H1 (cell line): ENCODE measurements around the gene ANKFY1. TPM values are rescaled to one million over a fixed set of nuclear protein-coding genes. Genes with fewer than 3 reads are reported as not detected.

Source experiments
- CTCF ChIA-PET: fragments of 300-600 bp; sonication (Branson Sonifier 250); formaldehyde crosslinking; loops from one replicate; lab custom pipeline; 2021; ENCODE audit not compliant: partially characterized antibody; lab: Charles Lee
- POLR2A ChIA-PET: fragments of 300-600 bp; sonication (Branson Sonifier 250); formaldehyde crosslinking; loops from one replicate; lab custom pipeline; 2021; ENCODE audit warnings: inconsistent platforms; ENCODE audit not compliant: partially characterized antibody; lab: Charles Lee
- DNase-seq, 2 experiments: peaks; one replicate each; pipeline versions ENCODE4 v3.0.0 to v3.0.0-alpha.2; 2010 to 2022; ENCODE audit warnings: low spot score in 2 of 2, low read depth in 1 of 2, mixed read lengths in 1 of 2
- FAIRE-seq: peaks from 2 replicates; lab custom pipeline; 2011; peaks lifted over from hg19 to GRCh38; lab: Jason Lieb, UNC
- H2AFZ ChIP-seq: 2 replicates; pipeline ENCODE4 v1.8.1; 2012; ENCODE audit warnings: low read length, inconsistent platforms
- H2AK5ac ChIP-seq: 2 replicates; pipeline ENCODE4 v1.6.1; 2013; ENCODE audit warnings: low read depth, low read length
- H2BK120ac ChIP-seq: replicated peaks from 2 replicates; pipeline ENCODE3; 2013; ENCODE audit warnings: low read depth, low read length, inconsistent platforms
- H2BK12ac ChIP-seq: 2 replicates; pipeline ENCODE4 v1.6.1; 2013; ENCODE audit warnings: low read depth, low read length
- H2BK15ac ChIP-seq: 2 replicates; pipeline ENCODE4 v1.6.1; 2013; ENCODE audit warnings: low read length
- H2BK20ac ChIP-seq: 2 replicates; pipeline ENCODE4 v1.6.1; 2013; ENCODE audit warnings: low read length
- H2BK5ac ChIP-seq: 2 replicates; pipeline ENCODE4 v1.6.1; 2013; ENCODE audit warnings: low read depth, low read length
- H3K14ac ChIP-seq: 2 replicates; pipeline ENCODE4 v1.6.1; 2013; ENCODE audit warnings: inconsistent platforms; ENCODE audit not compliant: insufficient read length
- H3K18ac ChIP-seq: 2 replicates; pipeline ENCODE4 v1.6.1; 2013; ENCODE audit warnings: low read length; ENCODE audit errors: extremely low read depth
- H3K23ac ChIP-seq: 2 replicates; pipeline ENCODE4 v1.6.1; 2013; ENCODE audit warnings: inconsistent platforms; ENCODE audit not compliant: insufficient read length
- H3K23me2 ChIP-seq: 2 replicates; pipeline ENCODE4 v1.6.1; 2013; ENCODE audit warnings: low read depth, low read length
- H3K27ac ChIP-seq: 2 replicates; pipeline ENCODE4 v1.6.1; 2011; ENCODE audit warnings: low read depth, low read length, inconsistent platforms
- H3K27me3 ChIP-seq, 4 experiments: replicated peaks in 1 of 4; 1 replicate in 1 of 4; 2 replicates in 3 of 4; pipeline versions ENCODE4 v1.6.1 to v1.8.1; 2011 to 2013; ENCODE audit warnings: low read length in 3 of 4, mild to moderate bottlenecking in 3 of 4, inconsistent platforms in 2 of 4, mixed read lengths in 2 of 4, moderate library complexity in 1 of 4; ENCODE audit not compliant: control insufficient read depth in 3 of 4, insufficient read depth in 3 of 4; ENCODE audit errors: extremely low read depth in 1 of 4
- H3K36me3 ChIP-seq, 4 experiments: 2 replicates each; pipeline versions ENCODE4 v1.6.1 to v1.8.1; 2011 to 2013; ENCODE audit warnings: mild to moderate bottlenecking in 4 of 4, low read length in 3 of 4, moderate library complexity in 2 of 4, control low read depth in 1 of 4, inconsistent platforms in 1 of 4; ENCODE audit not compliant: insufficient read depth in 4 of 4, control insufficient read depth in 2 of 4
- H3K4ac ChIP-seq: replicated peaks from 2 replicates; pipeline ENCODE3; 2013; ENCODE audit warnings: low read length, low read depth, mixed read lengths, inconsistent platforms; ENCODE audit not compliant: insufficient read length
- H3K4me1 ChIP-seq, 4 experiments: replicated peaks in 1 of 4; 1 replicate in 1 of 4; 2 replicates in 3 of 4; pipeline versions ENCODE4 v1.6.1 to v1.8.1; 2011 to 2013; ENCODE audit warnings: low read length in 3 of 4, inconsistent platforms in 2 of 4, mixed read lengths in 1 of 4; ENCODE audit not compliant: insufficient read depth in 4 of 4, control insufficient read depth in 3 of 4
- H3K4me2 ChIP-seq, 2 experiments: 2 replicates each; pipeline versions ENCODE4 v1.6.1 to v1.8.1; 2011 to 2013; ENCODE audit warnings: low read depth in 2 of 2, low read length in 2 of 2, control low read depth in 1 of 2, inconsistent platforms in 1 of 2, mild to moderate bottlenecking in 1 of 2; ENCODE audit not compliant: insufficient read depth in 1 of 2
- H3K4me3 ChIP-seq, 4 experiments: fragments of 200-600, 300-600 bp in 1 of 4; sonication (generic), shearing (Covaris generic), sonication (Bioruptor Twin) in 1 of 4; 2 replicates each; pipeline versions ENCODE4 v1.5.1 to v1.8.1; 2011 to 2016; ENCODE audit warnings: low read length in 4 of 4, low read depth in 3 of 4, control low read depth in 2 of 4, inconsistent platforms in 2 of 4, mild to moderate bottlenecking in 2 of 4, mixed read lengths in 1 of 4, moderate library complexity in 1 of 4; ENCODE audit not compliant: insufficient read depth in 2 of 4; ENCODE audit errors: extremely low read depth in 1 of 4
- H3K56ac ChIP-seq: replicated peaks from 2 replicates; pipeline ENCODE3; 2013; ENCODE audit warnings: low read depth, mild to moderate bottlenecking, mixed read lengths, low read length, inconsistent platforms; ENCODE audit not compliant: insufficient read length
- H3K79me1 ChIP-seq: 2 replicates; pipeline ENCODE4 v1.6.1; 2013; ENCODE audit warnings: low read depth, low read length, control low read depth
- H3K79me2 ChIP-seq, 2 experiments: 2 replicates each; pipeline versions ENCODE4 v1.6.1 to v1.8.1; 2012 to 2013; ENCODE audit warnings: low read length in 2 of 2, mild to moderate bottlenecking in 2 of 2, inconsistent platforms in 1 of 2; ENCODE audit not compliant: insufficient read depth in 2 of 2, control insufficient read depth in 1 of 2
- H3K9ac ChIP-seq, 4 experiments: replicated peaks in 1 of 4; 1 replicate in 1 of 4; 2 replicates in 3 of 4; pipeline versions ENCODE4 v1.6.1 to v1.8.1; 2011 to 2013; ENCODE audit warnings: low read depth in 3 of 4, low read length in 3 of 4, control low read depth in 2 of 4, mild to moderate bottlenecking in 2 of 4, moderate library complexity in 2 of 4, inconsistent platforms in 1 of 4; ENCODE audit errors: extremely low read depth in 1 of 4
- H3K9me3 ChIP-seq, 2 experiments: 2 replicates each; pipeline versions ENCODE4 v1.6.1 to v1.8.1; 2012 to 2013; ENCODE audit warnings: mild to moderate bottlenecking in 2 of 2, moderate library complexity in 2 of 2, control low read depth in 1 of 2, inconsistent platforms in 1 of 2, low read depth in 1 of 2, low read length in 1 of 2, mixed read lengths in 1 of 2; ENCODE audit not compliant: insufficient read depth in 2 of 2
- H4K20me1 ChIP-seq, 2 experiments: replicated peaks in 1 of 2; 2 replicates each; pipeline versions ENCODE3 to v1.8.1; 2011 to 2013; ENCODE audit warnings: inconsistent platforms in 2 of 2, low read length in 2 of 2, mild to moderate bottlenecking in 1 of 2; ENCODE audit not compliant: insufficient read depth in 2 of 2, control insufficient read depth in 1 of 2
- H4K5ac ChIP-seq: 2 replicates; pipeline ENCODE4 v1.6.1; 2013; ENCODE audit warnings: low read length, low read depth, mixed read lengths, inconsistent platforms; ENCODE audit not compliant: insufficient read length
- H4K8ac ChIP-seq: 2 replicates; pipeline ENCODE4 v1.8.0; 2013; ENCODE audit warnings: mild to moderate bottlenecking, moderate library complexity, low read length, inconsistent platforms; ENCODE audit not compliant: insufficient read depth; ENCODE audit errors: extremely low read depth
- H4K91ac ChIP-seq: replicated peaks from 2 replicates; pipeline ENCODE3; 2013; ENCODE audit warnings: low read length, mixed read lengths, inconsistent platforms; ENCODE audit not compliant: insufficient read length
- ASH2L ChIP-seq: fragments of 200-600, 300-600 bp; sonication (generic); IDR thresholded peaks from one replicate; pipeline ENCODE4 v1.7.1; 2017; ENCODE audit warnings: low read length
- BCL11A ChIP-seq, 2 experiments: IDR thresholded peaks; one replicate each; pipeline ENCODE4 v1.6.1; 2011; ENCODE audit warnings: low read depth in 2 of 2, low read length in 2 of 2, mild to moderate bottlenecking in 2 of 2
- EP300 ChIP-seq, 2 experiments: IDR thresholded peaks; 1 replicate in 1 of 2; 2 replicates in 1 of 2; pipeline ENCODE4 v1.6.1; 2011 to 2012; ENCODE audit warnings: low read depth in 2 of 2, low read length in 2 of 2, mild to moderate bottlenecking in 2 of 2, borderline replicate concordance in 1 of 2, inconsistent platforms in 1 of 2, moderate library complexity in 1 of 2
- GTF2F1 ChIP-seq: IDR thresholded peaks from 2 replicates; pipeline ENCODE4 v1.6.1; 2012; ENCODE audit warnings: low read depth, low read length, improper control_type of control experiment, borderline replicate concordance
- JUN ChIP-seq: IDR thresholded peaks from 2 replicates; pipeline ENCODE4 v1.6.1; 2011; ENCODE audit warnings: low read depth, mild to moderate bottlenecking, improper control_type of control experiment, low read length
- MAFK ChIP-seq: IDR thresholded peaks from 2 replicates; pipeline ENCODE4 v1.6.1; 2012; ENCODE audit warnings: low read depth, mild to moderate bottlenecking, improper control_type of control experiment, low read length
- PHF8 ChIP-seq: fragments of 200-600 bp; sonication (generic); conservative IDR thresholded peaks from 2 replicates; pipeline ENCODE4 v1.7.1; 2012; ENCODE audit warnings: low read depth, mild to moderate bottlenecking, inconsistent platforms, low read length, moderate library complexity
- POU5F1 ChIP-seq: IDR thresholded peaks from 2 replicates; pipeline ENCODE4 v1.6.1; 2011; ENCODE audit warnings: low read depth, mild to moderate bottlenecking, low read length, moderate library complexity
- RAD21 ChIP-seq, 2 experiments: IDR thresholded peaks in 1 of 2; conservative IDR thresholded peaks in 1 of 2; 2 replicates each; pipeline ENCODE4 v1.6.1; 2011; ENCODE audit warnings: low read depth in 2 of 2, low read length in 2 of 2, improper control_type of control experiment in 1 of 2, inconsistent platforms in 1 of 2, mild to moderate bottlenecking in 1 of 2, moderate library complexity in 1 of 2
- RNF2 ChIP-seq: fragments of 200-900, 300-1000 bp; sonication (generic); IDR thresholded peaks from 2 replicates; pipeline ENCODE4 v1.7.1; 2016; ENCODE audit warnings: borderline replicate concordance, low read depth, mild to moderate bottlenecking, antibody characterized with exemption, low read length; ENCODE audit not compliant: poor library complexity, severe bottlenecking; ENCODE audit errors: missing control alignments
- RXRA ChIP-seq: IDR thresholded peaks from 2 replicates; pipeline ENCODE4 v1.6.1; 2011; ENCODE audit warnings: low read depth, mild to moderate bottlenecking, low read length, moderate library complexity; ENCODE audit not compliant: insufficient read depth
- WGBS, 2 experiments: shearing (Covaris generic) in 1 of 2; methylation state at CpG; one replicate each; pipeline versions ENCODE4 v1.1.6 to v1.1.7; 2013 to 2015; ENCODE audit warnings: low lambda C conversion rate in 2 of 2, mixed read lengths in 2 of 2, inconsistent platforms in 1 of 2, low coverage in 1 of 2, missing lambda C conversion rate in 1 of 2; ENCODE audit not compliant: insufficient replicate concordance in 2 of 2, insufficient coverage in 1 of 2, insufficient read length in 1 of 2; ENCODE audit errors: extremely low coverage in 1 of 2, missing lambda C conversion rate in 1 of 2; 5-methylcytosine and 5-hydroxymethylcytosine counted together
- polyA plus RNA-seq, 7 experiments: library from polyadenylated mRNA; depleted of rRNA in 3 of 7; stranded (reverse) in 5 of 7; unstranded in 2 of 7; fragments of >200 nt in 5 of 7; fragments of 200-250 nt in 2 of 7; gene quantifications; 1 replicate in 5 of 7; 2 replicates in 1 of 7; 4 replicates in 1 of 7; pipeline versions ENCODE4 v1.2.1 to v1.2.3, GENCODE V29; 2011 to 2013; ENCODE audit warnings: missing spikeins in 2 of 7, mixed read lengths in 2 of 7
- total RNA-seq: library from RNA; stranded (reverse); fragmentation: NEBNext Ultra II Directional; extraction: Animal tissue kit (Norgen Biotek cat#: 25700); gene quantifications from 2 replicates; pipeline ENCODE4 v1.2.1, GENCODE V29; 2021
- TF ChIP-seq, protein P1 (sequence below): IDR thresholded peaks from 2 replicates; pipeline ENCODE4 v1.6.1; 2011; ENCODE audit warnings: low read length, improper control_type of control experiment

ANKFY1 gene
- total and polyA plus RNA-seq, 2 of the 8 experiments (the other 6 are each of a cell fraction or from before 2014, with no cell fraction given) = 28.3 to 45.3 TPM

DNA sequence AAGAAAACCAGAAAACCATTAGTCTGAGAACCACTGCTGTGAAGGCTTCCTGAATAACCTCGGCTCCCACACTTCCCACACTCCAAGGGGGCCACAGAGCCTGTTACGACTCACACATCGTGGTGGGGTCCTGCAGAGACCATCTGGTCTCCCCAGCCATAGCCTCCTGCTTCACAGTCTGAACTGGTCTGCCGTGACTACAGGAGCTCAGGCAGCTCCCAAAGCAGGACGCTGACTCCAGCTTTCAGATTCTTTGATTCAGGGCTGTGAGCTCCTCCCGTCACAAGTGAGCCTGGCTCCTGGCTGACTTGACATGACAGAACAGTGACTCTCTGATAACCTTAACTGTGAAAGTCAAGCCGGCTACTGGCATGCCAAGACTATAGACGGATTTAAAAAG, 83.0 kb downstream of the ANKFY1 start:
- H2BK120ac ChIP-seq = no peak overlapping the region
- H3K27ac ChIP-seq = no peak overlapping the region
- no peak overlapping the region for H3K56ac ChIP-seq
- H3K9me3 ChIP-seq = no peaks in the 10 kb centered on the region
- H3K4me3 ChIP-seq = no peak overlapping the region
- no peak overlapping the region for H2AFZ ChIP-seq
- no peak overlapping the region for H3K4ac ChIP-seq
- DNase-seq (no peak), FAIRE-seq (no peak)
- H3K4me2 ChIP-seq = no peak overlapping the region
- no peaks in the 10 kb centered on the region for H3K79me2 ChIP-seq
- H2BK15ac ChIP-seq = no peak overlapping the region
- no peak overlapping the region for H3K18ac ChIP-seq
- H3K79me1 ChIP-seq = peaks cover 7% of the 10 kb centered on the region; the same call in 1 of the 2 replicates
- no peak overlapping the region for H2BK12ac ChIP-seq
- H3K36me3 ChIP-seq = peaks cover 42 to 82% (median 76%) of the 10 kb centered on the region in 4 experiments
- H4K8ac ChIP-seq = no peak overlapping the region
- H3K27me3 ChIP-seq = no peaks in the 10 kb centered on the region
- no peak overlapping the region for H2BK20ac ChIP-seq
- H3K4me1 ChIP-seq = no peaks in the 10 kb centered on the region
- no peak overlapping the region for H2AK5ac ChIP-seq
- H3K14ac ChIP-seq = no peak overlapping the region
- no peak overlapping the region for H4K5ac ChIP-seq
- no peak overlapping the region for H3K23ac ChIP-seq
- ChIA-PET POLR2A (interaction anchor here (0.5 kb wide), 1 partner anchor 16 kb away, joined by 3 read pairs; no protein-coding TSS in a partner anchor), CTCF (interaction anchor here (1.1 to 1.2 kb wide), 3 partner anchors 11 to 24 kb away, joined by 3 read pairs; no protein-coding TSS in a partner anchor)
- no peak overlapping the region for H4K91ac ChIP-seq
- H4K20me1 ChIP-seq = peaks cover 1 to 15% of the 10 kb centered on the region in 2 experiments
- no peaks in the 10 kb centered on the region for H3K23me2 ChIP-seq
- no peak overlapping the region for H2BK5ac ChIP-seq
- 93% methylated on average over 8 of the region's 8 CpGs; no CpG with 5 or more reads in 1 of the 2 experiments for WGBS, 2 experiments
- no peak overlapping the region for H3K9ac ChIP-seq
- TF ChIP-seq RNF2 (no peak), RAD21 (IDR thresholded peaks at IDR 0.05 in 1 of 2, conservative IDR thresholded peaks at IDR 0.05 in 1 of 2; ENCODE audit: low read depth in 2 of 2, low read length in 2 of 2) (no peak), POU5F1 (no peak), BCL11A (IDR thresholded peaks at IDR 0.05; ENCODE audit: low read depth in 2 of 2, low read length in 2 of 2) (no peak), JUN (no peak), PHF8 (no peak), MAFK (no peak), RXRA (no peak), GTF2F1 (no peak), EP300 (IDR thresholded peaks at IDR 0.05; ENCODE audit: borderline replicate concordance in 1 of 2, low read depth in 2 of 2, low read length in 2 of 2) (no peak), ASH2L (no peak)
- TF ChIP-seq, protein P1, sequence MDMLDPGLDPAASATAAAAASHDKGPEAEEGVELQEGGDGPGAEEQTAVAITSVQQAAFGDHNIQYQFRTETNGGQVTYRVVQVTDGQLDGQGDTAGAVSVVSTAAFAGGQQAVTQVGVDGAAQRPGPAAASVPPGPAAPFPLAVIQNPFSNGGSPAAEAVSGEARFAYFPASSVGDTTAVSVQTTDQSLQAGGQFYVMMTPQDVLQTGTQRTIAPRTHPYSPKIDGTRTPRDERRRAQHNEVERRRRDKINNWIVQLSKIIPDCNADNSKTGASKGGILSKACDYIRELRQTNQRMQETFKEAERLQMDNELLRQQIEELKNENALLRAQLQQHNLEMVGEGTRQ = no peak
